ENCODE measurements around the gene UBN2. TPM values are rescaled to one million over a fixed set of nuclear protein-coding genes. Genes with fewer than 3 reads are reported as not detected.
"Not testable (repeated sequence)": the region's sequence is repeated elsewhere in the genome, so short reads cannot be mapped to it uniquely, and the experiment has no call there.

UBN2 gene
- total RNA-seq = 10 to 100 TPM; 11.3 to 13.3 TPM

GRCh38 chr7:139230774-139231512 lies at the start of gene UBN2:
UBN2 (plus strand) TSS chr7:139231237; CDS start chr7:139231485, 248 bp downstream.
- CTCF ChIA-PET = interaction anchor here (0.7 to 1.1 kb wide), 2 partner anchors 127 to 144 kb away, joined by 3 to 4 read pairs; no protein-coding TSS in a partner anchor

GRCh38 chr7:139181404-139181803 lies 49.6 kb upstream of the UBN2 start:
- Mint-ChIP-seq H3K27me3 (no peaks in the 10 kb centered on the region), H3K4me3 (no peak overlapping the region), H3K4me1 (ENCODE audit: low read depth) (no peaks in the 10 kb centered on the region), H3K9me3 (no peaks in the 10 kb centered on the region), H3K27ac (no peak overlapping the region), H3K36me3 (no peaks in the 10 kb centered on the region)
- ChIA-PET CTCF (no interaction called here), POLR2A (no interaction called here)
- DNase-seq = no peak
- intact Hi-C loops (cut with micrococcal nuclease) = no loop called here

More at GRCh38 chr7:139230774-139231512, at the start of gene UBN2:
- DNase-seq = peak; percentile 97
- peaks cover 3% of the 10 kb centered on the region for H3K36me3 Mint-ChIP-seq
- peaks cover 5% of the 10 kb centered on the region for H3K27me3 Mint-ChIP-seq
- peak within 1 kb of the TSS; percentile 97 for H3K4me3 Mint-ChIP-seq
- intact Hi-C loops (cut with micrococcal nuclease) = loop anchor here (1.0 to 2.0 kb wide), 6 partner anchors 98 to 214 kb away; partner anchors contain the start of genes LUC7L2 and ZC3HAV1
- no peaks in the 10 kb centered on the region for H3K9me3 Mint-ChIP-seq
- POLR2A ChIA-PET = interaction anchor here (0.5 to 2.8 kb wide), 5 partner anchors 12 to 129 kb away, joined by 3 to 17 read pairs (median 3); partner anchors contain the start of gene LUC7L2
- H3K27ac Mint-ChIP-seq = peak within 1 kb of the TSS; percentile 90
- peaks cover 27% of the 10 kb centered on the region for H3K4me1 Mint-ChIP-seq (ENCODE audit: low read depth)

- Mint-ChIP-seq H3K27me3 (no peaks in the 10 kb centered on the region), H3K36me3 (no peaks in the 10 kb centered on the region), H3K4me1 (ENCODE audit: low read depth) (no peaks in the 10 kb centered on the region), H3K9me3 (no peaks in the 10 kb centered on the region), H3K27ac (no peak overlapping the region), H3K4me3 (no peak overlapping the region)
- no peak for DNase-seq
- ChIA-PET POLR2A (no interaction called here), CTCF (no interaction called here)
- intact Hi-C loops (cut with micrococcal nuclease) = no loop called here
Observed at GRCh38 chr7:139182363-139182762, 48.7 kb upstream of the UBN2 start.

- ChIA-PET CTCF (no interaction called here), POLR2A (no interaction called here)
- intact Hi-C loops (cut with micrococcal nuclease) = no loop called here
- no peaks in the 10 kb centered on the region for H3K27me3 Mint-ChIP-seq
- H3K4me1 Mint-ChIP-seq (ENCODE audit: low read depth) = no peaks in the 10 kb centered on the region
- H3K36me3 Mint-ChIP-seq = no peaks in the 10 kb centered on the region
- H3K9me3 Mint-ChIP-seq = no peaks in the 10 kb centered on the region
- H3K27ac Mint-ChIP-seq = no peak overlapping the region
- no peak overlapping the region for H3K4me3 Mint-ChIP-seq
- no peak for DNase-seq
Observed at GRCh38 chr7:139183251-139183650, 47.8 kb upstream of the UBN2 start.

GRCh38 chr7:139183878-139184338 lies 47.1 kb upstream of the UBN2 start:
- H3K36me3 Mint-ChIP-seq = no peaks in the 10 kb centered on the region
- no peak overlapping the region for H3K27ac Mint-ChIP-seq
- no peak overlapping the region for H3K4me3 Mint-ChIP-seq
- H3K4me1 Mint-ChIP-seq (ENCODE audit: low read depth) = no peaks in the 10 kb centered on the region
- no peaks in the 10 kb centered on the region for H3K27me3 Mint-ChIP-seq
- no peaks in the 10 kb centered on the region for H3K9me3 Mint-ChIP-seq
- no peak for DNase-seq
- intact Hi-C loops (cut with micrococcal nuclease) = no loop called here
- POLR2A ChIA-PET = no interaction called here
- CTCF ChIA-PET = no interaction called here

- H3K27ac Mint-ChIP-seq = no peak overlapping the region
- no peak for DNase-seq
- no peaks in the 10 kb centered on the region for H3K4me1 Mint-ChIP-seq (ENCODE audit: low read depth)
- ChIA-PET POLR2A (no interaction called here), CTCF (no interaction called here)
- H3K4me3 Mint-ChIP-seq = no peak overlapping the region
- H3K9me3 Mint-ChIP-seq = no peaks in the 10 kb centered on the region
- intact Hi-C loops (cut with micrococcal nuclease) = no loop called here
- H3K27me3 Mint-ChIP-seq = no peaks in the 10 kb centered on the region
- no peaks in the 10 kb centered on the region for H3K36me3 Mint-ChIP-seq
Observed at GRCh38 chr7:139186146-139186545, 44.9 kb upstream of the UBN2 start.

GRCh38 chr7:139189357-139189756 lies 41.7 kb upstream of the UBN2 start:
- H3K9me3 Mint-ChIP-seq = peaks cover 2% of the 10 kb centered on the region
- no peaks in the 10 kb centered on the region for H3K27me3 Mint-ChIP-seq
- no peak overlapping the region for H3K27ac Mint-ChIP-seq
- DNase-seq = no peak
- no peak overlapping the region for H3K4me3 Mint-ChIP-seq
- intact Hi-C loops (cut with micrococcal nuclease) = no loop called here
- H3K36me3 Mint-ChIP-seq = no peaks in the 10 kb centered on the region
- ChIA-PET CTCF (no interaction called here), POLR2A (no interaction called here)
- H3K4me1 Mint-ChIP-seq (ENCODE audit: low read depth) = no peaks in the 10 kb centered on the region

- Mint-ChIP-seq H3K36me3 (no peaks in the 10 kb centered on the region), H3K4me3 (no peak overlapping the region), H3K27ac (no peak overlapping the region), H3K9me3 (peaks cover 2% of the 10 kb centered on the region), H3K4me1 (ENCODE audit: low read depth) (no peaks in the 10 kb centered on the region), H3K27me3 (no peaks in the 10 kb centered on the region)
- intact Hi-C loops (cut with micrococcal nuclease) = no loop called here
- POLR2A ChIA-PET = no interaction called here
- CTCF ChIA-PET = no interaction called here
- no peak for DNase-seq
Observed at GRCh38 chr7:139192014-139192706, 38.9 kb upstream of the UBN2 start.

GRCh38 chr7:139200382-139200781 lies 30.7 kb upstream of the UBN2 start:
- POLR2A ChIA-PET = no interaction called here
- Mint-ChIP-seq H3K4me1 (ENCODE audit: low read depth) (no peaks in the 10 kb centered on the region), H3K4me3 (no peak overlapping the region), H3K27ac (no peak overlapping the region), H3K36me3 (peaks cover 3% of the 10 kb centered on the region), H3K9me3 (peaks cover 4% of the 10 kb centered on the region), H3K27me3 (no peaks in the 10 kb centered on the region)
- DNase-seq = no peak
- intact Hi-C loops (cut with micrococcal nuclease) = no loop called here
- CTCF ChIA-PET = no interaction called here

GRCh38 chr7:139203992-139204391 lies 27.0 kb upstream of the UBN2 start:
- H3K4me1 Mint-ChIP-seq (ENCODE audit: low read depth) = no peaks in the 10 kb centered on the region
- H3K36me3 Mint-ChIP-seq = peaks cover 7% of the 10 kb centered on the region
- CTCF ChIA-PET = no interaction called here
- peaks cover 23% of the 10 kb centered on the region for H3K9me3 Mint-ChIP-seq
- intact Hi-C loops (cut with micrococcal nuclease) = no loop called here
- H3K4me3 Mint-ChIP-seq = no peak overlapping the region
- H3K27me3 Mint-ChIP-seq = peaks cover 9% of the 10 kb centered on the region
- POLR2A ChIA-PET = no interaction called here
- no peak for DNase-seq
- no peak overlapping the region for H3K27ac Mint-ChIP-seq

- POLR2A ChIA-PET = no interaction called here
Observed at GRCh38 chr7:139205843-139206242, 25.2 kb upstream of the UBN2 start.

GRCh38 chr7:139212133-139212532 lies 18.9 kb upstream of the UBN2 start:
- Mint-ChIP-seq H3K36me3 (no peaks in the 10 kb centered on the region), H3K4me3 (no peak overlapping the region), H3K9me3 (peaks cover 13% of the 10 kb centered on the region), H3K27me3 (peaks cover 8% of the 10 kb centered on the region), H3K4me1 (ENCODE audit: low read depth) (no peaks in the 10 kb centered on the region), H3K27ac (no peak overlapping the region)
- POLR2A ChIA-PET = no interaction called here
- no peak for DNase-seq
- intact Hi-C loops (cut with micrococcal nuclease) = no loop called here
- CTCF ChIA-PET = no interaction called here

More at GRCh38 chr7:139205843-139206242, 25.2 kb upstream of the UBN2 start:
- intact Hi-C loops (cut with micrococcal nuclease) = no loop called here
- DNase-seq = no peak
- Mint-ChIP-seq H3K9me3 (peaks cover 31% of the 10 kb centered on the region), H3K27ac (no peak overlapping the region), H3K4me3 (no peak overlapping the region), H3K27me3 (peaks cover 9% of the 10 kb centered on the region), H3K36me3 (peaks cover 7% of the 10 kb centered on the region), H3K4me1 (ENCODE audit: low read depth) (no peaks in the 10 kb centered on the region)
- CTCF ChIA-PET = no interaction called here

- H3K4me3 Mint-ChIP-seq; H3K27me3 Mint-ChIP-seq; CTCF ChIA-PET; H3K36me3 Mint-ChIP-seq; DNase-seq; intact Hi-C loops (cut with micrococcal nuclease); POLR2A ChIA-PET; H3K4me1 Mint-ChIP-seq (ENCODE audit: low read depth); H3K27ac Mint-ChIP-seq: not testable (repeated sequence)
- H3K9me3 Mint-ChIP-seq = peaks cover 12% of the 10 kb centered on the region
Observed at GRCh38 chr7:139213489-139213888, 17.5 kb upstream of the UBN2 start.
